ENCODE data around the gene ITPR1.

The ITPR1 gene

DNA sequence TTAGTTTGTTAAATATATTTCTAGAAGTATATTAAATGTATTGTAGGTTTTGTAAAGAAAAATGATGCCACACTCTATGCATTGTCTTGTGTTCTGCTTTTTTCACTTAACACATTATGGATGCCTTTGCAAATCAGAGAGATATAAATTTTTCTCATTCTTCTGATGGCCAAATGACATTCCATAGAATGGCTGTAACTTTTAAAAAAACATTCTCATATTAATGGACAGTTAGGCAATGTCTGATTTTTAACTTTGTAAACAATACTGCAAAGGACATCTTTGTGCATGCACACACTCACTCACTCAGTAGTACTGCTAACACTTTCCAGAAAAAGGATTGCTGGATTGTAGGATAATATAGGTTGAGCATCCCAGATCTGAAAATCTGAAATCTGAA lies 195.9 kb downstream of the ITPR1 start:
- DNase-seq (ENCODE audit: low read depth in 2 of 2), result peak in 1 of 2 donors; percentile 11

DNA sequence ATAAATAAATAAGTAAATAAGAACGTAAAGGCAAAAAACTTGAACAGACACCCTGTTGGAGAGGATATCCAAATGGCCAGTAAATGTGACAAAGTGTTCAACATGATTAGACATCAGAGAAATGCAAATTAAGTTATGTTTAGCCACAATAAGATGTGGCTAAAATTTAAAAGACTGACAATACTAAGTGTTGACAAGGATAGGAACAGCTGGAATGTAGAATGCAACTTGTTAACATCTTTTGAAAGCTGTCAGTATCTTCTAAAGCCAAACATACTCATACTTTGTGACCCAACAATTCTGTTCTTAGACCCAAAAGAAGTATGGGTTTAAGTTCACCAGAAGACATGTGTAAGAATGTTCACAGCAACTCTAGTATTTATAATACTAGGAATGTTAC lies 197.1 kb downstream of the ITPR1 start:
- TF ChIP-seq, protein P1, sequence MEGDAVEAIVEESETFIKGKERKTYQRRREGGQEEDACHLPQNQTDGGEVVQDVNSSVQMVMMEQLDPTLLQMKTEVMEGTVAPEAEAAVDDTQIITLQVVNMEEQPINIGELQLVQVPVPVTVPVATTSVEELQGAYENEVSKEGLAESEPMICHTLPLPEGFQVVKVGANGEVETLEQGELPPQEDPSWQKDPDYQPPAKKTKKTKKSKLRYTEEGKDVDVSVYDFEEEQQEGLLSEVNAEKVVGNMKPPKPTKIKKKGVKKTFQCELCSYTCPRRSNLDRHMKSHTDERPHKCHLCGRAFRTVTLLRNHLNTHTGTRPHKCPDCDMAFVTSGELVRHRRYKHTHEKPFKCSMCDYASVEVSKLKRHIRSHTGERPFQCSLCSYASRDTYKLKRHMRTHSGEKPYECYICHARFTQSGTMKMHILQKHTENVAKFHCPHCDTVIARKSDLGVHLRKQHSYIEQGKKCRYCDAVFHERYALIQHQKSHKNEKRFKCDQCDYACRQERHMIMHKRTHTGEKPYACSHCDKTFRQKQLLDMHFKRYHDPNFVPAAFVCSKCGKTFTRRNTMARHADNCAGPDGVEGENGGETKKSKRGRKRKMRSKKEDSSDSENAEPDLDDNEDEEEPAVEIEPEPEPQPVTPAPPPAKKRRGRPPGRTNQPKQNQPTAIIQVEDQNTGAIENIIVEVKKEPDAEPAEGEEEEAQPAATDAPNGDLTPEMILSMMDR (IDR thresholded peaks at IDR 0.05; ENCODE audit: low read depth, low read length), result no peak

More for the DNA sequence above, 195.9 kb downstream of the ITPR1 start:
- H3K4me3 ChIP-seq (replicated peaks in 1 of 2; ENCODE audit: low read depth in 2 of 2, low read length in 2 of 2), result no peak overlapping the region
- TF ChIP-seq, protein P1 (IDR thresholded peaks at IDR 0.05; ENCODE audit: low read depth, low read length), result no peak

DNA sequence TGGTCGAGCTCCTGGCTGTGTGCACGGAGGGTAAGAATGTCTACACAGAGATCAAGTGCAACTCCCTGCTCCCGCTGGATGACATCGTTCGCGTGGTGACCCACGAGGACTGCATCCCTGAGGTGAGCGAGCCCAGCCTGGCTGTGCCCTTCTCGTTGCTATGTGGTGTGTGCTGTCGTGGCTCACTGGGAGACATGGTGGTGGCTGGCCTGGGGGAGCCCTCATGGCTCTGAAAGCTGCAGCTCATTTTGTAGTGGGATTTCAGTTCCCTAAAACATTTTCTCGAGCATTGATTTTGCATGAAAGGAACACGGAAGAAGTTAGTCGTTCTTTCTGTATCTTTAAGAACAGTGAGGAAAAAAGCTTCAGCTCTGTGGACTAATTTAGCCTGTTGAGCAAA lies 200.5 kb downstream of the ITPR1 start:
- H3K4me3 ChIP-seq (replicated peaks in 1 of 2; ENCODE audit: low read depth in 2 of 2, low read length in 2 of 2), result no peak overlapping the region
- no peak for DNase-seq (ENCODE audit: low read depth in 2 of 2)
- TF ChIP-seq, protein P1 (IDR thresholded peaks at IDR 0.05; ENCODE audit: low read depth, low read length), result no peak

More for the DNA sequence above, 197.1 kb downstream of the ITPR1 start:
- no peak for DNase-seq (ENCODE audit: low read depth in 2 of 2)
- H3K4me3 ChIP-seq (replicated peaks in 1 of 2; ENCODE audit: low read depth in 2 of 2, low read length in 2 of 2), result no peak overlapping the region

DNA sequence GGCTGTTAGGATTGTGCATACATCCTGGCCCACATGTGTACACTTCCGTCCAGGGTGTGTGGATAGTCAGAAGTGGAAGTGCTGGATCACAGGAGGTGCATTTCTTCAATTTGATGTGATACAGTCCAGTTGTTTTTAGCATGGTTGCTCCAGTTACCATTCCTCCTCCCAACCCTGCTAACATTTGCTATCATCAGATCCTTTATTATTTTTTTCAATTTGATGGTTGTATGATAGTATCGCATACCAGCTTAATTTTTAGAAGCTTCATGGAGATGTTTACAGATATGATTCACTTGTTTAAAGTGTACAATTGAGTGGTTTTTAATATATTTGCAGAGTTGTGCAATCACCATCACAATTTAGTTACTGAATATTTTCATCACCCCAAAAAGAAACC lies 202.7 kb downstream of the ITPR1 start:
- TF ChIP-seq, protein P1 (IDR thresholded peaks at IDR 0.05; ENCODE audit: low read depth, low read length), result no peak
- DNase-seq (ENCODE audit: low read depth in 2 of 2), result no peak
- H3K4me3 ChIP-seq (replicated peaks in 1 of 2; ENCODE audit: low read depth in 2 of 2, low read length in 2 of 2), result no peak overlapping the region

DNA sequence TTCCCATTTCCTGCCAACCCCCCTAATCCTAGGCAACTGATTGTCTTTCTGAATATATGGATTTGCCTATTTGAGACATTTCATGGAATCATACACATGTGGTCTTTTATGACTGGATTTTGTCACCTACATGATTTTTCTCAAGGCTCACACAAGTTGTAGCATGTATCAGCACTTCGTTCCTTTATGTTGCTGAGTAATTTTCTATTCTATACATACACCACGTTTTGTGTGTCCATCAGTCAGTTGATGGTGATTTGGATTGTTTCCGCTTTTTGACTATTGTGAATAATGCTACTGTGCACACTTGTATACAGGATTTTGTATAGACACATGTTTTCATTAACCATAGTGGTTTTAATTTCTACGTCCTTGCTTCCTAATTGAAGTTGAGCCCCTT lies 203.1 kb downstream of the ITPR1 start:
- DNase-seq (ENCODE audit: low read depth in 2 of 2), result no peak
- TF ChIP-seq, protein P1 (IDR thresholded peaks at IDR 0.05; ENCODE audit: low read depth, low read length), result no peak
- H3K4me3 ChIP-seq (replicated peaks in 1 of 2; ENCODE audit: low read depth in 2 of 2, low read length in 2 of 2), result no peak overlapping the region

DNA sequence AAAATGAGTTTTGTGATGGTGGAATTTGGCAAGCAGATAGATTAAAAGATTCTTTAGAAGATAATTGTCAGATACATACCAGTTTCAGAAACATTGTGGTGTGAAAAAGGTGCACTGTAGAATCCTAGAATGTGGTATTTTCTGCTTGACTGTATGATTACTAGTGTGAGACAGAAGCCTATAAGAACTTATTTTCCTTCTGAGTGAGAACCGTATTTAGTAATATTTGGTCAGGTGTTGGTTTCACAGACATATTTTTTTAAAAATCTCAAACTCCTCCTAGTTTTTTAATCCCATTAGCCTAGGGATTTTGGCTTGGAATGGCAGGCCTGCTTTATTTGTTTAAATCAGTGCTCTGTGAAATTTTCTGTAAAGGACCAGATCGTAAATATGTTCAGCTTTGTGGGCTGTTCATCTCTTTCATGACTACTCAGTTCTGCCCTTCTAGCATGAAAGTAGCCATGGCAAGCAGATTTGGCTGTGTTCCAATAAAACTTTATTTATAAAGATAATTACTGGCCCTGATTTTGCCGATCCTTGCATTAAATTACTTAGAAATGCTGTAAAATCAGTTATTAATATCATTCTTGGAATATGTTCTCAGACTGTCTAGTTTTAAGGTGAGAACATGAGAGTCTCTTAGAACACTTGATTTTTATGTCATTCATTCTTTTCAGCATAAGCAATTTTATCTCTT lies 205.1 kb downstream of the ITPR1 start:
- TF ChIP-seq, protein P1 (IDR thresholded peaks at IDR 0.05; ENCODE audit: low read depth, low read length), result no peak
- no peak overlapping the region for H3K4me3 ChIP-seq (replicated peaks in 1 of 2; ENCODE audit: low read depth in 2 of 2, low read length in 2 of 2)
- no peak for DNase-seq (ENCODE audit: low read depth in 2 of 2)

DNA sequence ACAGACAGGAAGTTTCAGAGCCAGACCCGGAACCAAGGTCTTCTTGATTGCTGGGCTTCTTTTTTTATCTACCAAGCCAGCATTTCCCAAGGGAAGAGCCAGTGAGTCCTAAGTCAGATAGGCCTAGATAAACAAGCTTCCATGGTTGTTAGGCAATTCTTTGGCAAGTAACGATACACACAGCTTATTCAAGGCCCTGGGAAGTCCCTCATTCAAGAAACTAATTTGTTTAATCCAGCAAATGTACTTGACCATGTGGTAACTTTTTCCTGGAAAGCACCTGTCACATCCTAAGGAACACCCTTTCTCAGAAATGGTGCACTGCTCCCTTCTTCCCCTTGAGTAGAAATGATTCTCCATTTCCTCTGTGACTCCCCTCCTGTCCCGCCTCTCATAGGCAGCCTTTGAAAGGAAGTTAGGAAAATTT lies 209.9 kb downstream of the ITPR1 start:
- no peak overlapping the region for H3K4me3 ChIP-seq (replicated peaks in 1 of 2; ENCODE audit: low read depth in 2 of 2, low read length in 2 of 2)
- DNase-seq (ENCODE audit: low read depth in 2 of 2), result peak; percentile 33 to 43
- TF ChIP-seq, protein P1 (IDR thresholded peaks at IDR 0.05; ENCODE audit: low read depth, low read length), result no peak

Data from cardiac fibroblast (primary cell).